Sigmoid colon (tissue), 7 donors: Measurements from ENCODE around the gene FAM9C. TPM values are rescaled to one million over a fixed set of nuclear protein-coding genes. Genes with fewer than 3 reads are reported as not detected.

Source experiments
- DNase-seq: peaks from one replicate; pipeline ENCODE4 v3.0.0-alpha.2; 2019
- H3K27ac ChIP-seq, 4 donors: fragments of 200-600 bp; sonication (generic); one replicate each; pipeline ENCODE4 v1.5.1; 2016 to 2019; ENCODE audit warnings: mild to moderate bottlenecking in 1 of 4
- H3K27me3 ChIP-seq, 3 donors: fragments of 200-600 bp; sonication (generic); one replicate each; pipeline ENCODE4 v1.5.1; 2019; ENCODE audit warnings: mild to moderate bottlenecking in 1 of 3
- H3K36me3 ChIP-seq, 4 donors: fragments of 200-600 bp; sonication (generic); one replicate each; pipeline ENCODE4 v1.5.1; 2016 to 2019
- H3K4me1 ChIP-seq, 4 donors: fragments of 200-600 bp; sonication (generic); one replicate each; pipeline ENCODE4 v1.5.1; 2017 to 2019
- H3K4me3 ChIP-seq, 4 donors: fragments of 200-600 bp; sonication (generic); one replicate each; pipeline ENCODE4 v1.5.1; 2017 to 2019; ENCODE audit warnings: mild to moderate bottlenecking in 2 of 4, moderate library complexity in 1 of 4
- H3K9me3 ChIP-seq, 4 donors: fragments of 200-600 bp in 3 of 4; sonication (generic) in 3 of 4; one replicate each; pipeline versions ENCODE4 v1.5.1 to v1.6.1; 2013 to 2019
- EP300 ChIP-seq, 4 donors: sonication (generic); formaldehyde crosslinking; IDR thresholded peaks; one replicate each; pipeline ENCODE4 v1.6.1; 2017; ENCODE audit warnings: antibody characterized with exemption in 4 of 4
- POLR2A ChIP-seq, 2 donors: fragments of 450-650 bp; IDR thresholded peaks; one replicate each; pipeline ENCODE4 v1.6.1; 2016; ENCODE audit warnings: antibody characterized with exemption in 2 of 2, mild to moderate bottlenecking in 2 of 2, moderate library complexity in 2 of 2
- POLR2AphosphoS5 ChIP-seq, 4 donors: sonication (generic); formaldehyde crosslinking; IDR thresholded peaks; one replicate each; pipeline ENCODE4 v1.6.1; 2017; ENCODE audit warnings: antibody characterized with exemption in 4 of 4
- WGBS, 2 donors: extraction: QIAGEN DNeasy Blood & Tissue Kit; methylation state at CpG; one replicate each; pipeline ENCODE4 v1.1.7; 2013; 5-methylcytosine and 5-hydroxymethylcytosine counted together
- intact Hi-C: fragments of 100-400 bp; cut with DNase I; formaldehyde crosslinking; loops from one replicate; pipeline ENCODE4 v1.15.1; 2023
- polyA plus RNA-seq, 3 donors: library from polyadenylated mRNA; stranded (reverse); fragments of 200-250 nt; gene quantifications; one replicate each; pipeline ENCODE4 v1.2.3, GENCODE V29; 2013
- total RNA-seq, 4 donors: library from RNA; depleted of rRNA; stranded (reverse); fragments of >200 nt; gene quantifications; one replicate each; pipeline ENCODE4 v1.1.0, GENCODE V29; 2016
- TF ChIP-seq, protein P1 (sequence below), 4 experiments: fragments of 450-650 bp in 3 of 4; fragments of 200-600 bp in 1 of 4; IDR thresholded peaks; one replicate each; pipeline ENCODE4 v1.5.1; 2016 to 2019; ENCODE audit warnings: antibody characterized with exemption in 4 of 4, mild to moderate bottlenecking in 3 of 4, moderate library complexity in 2 of 4
- donor health status: healthy with polysubstance abuse.
- donor health status: Bipolar disorder and iron deficiency.
- donor health status: healthy.

FAM9C gene
- total and polyA plus RNA-seq, 7 donors, result 0.17 TPM; not detected in 6

DNA sequence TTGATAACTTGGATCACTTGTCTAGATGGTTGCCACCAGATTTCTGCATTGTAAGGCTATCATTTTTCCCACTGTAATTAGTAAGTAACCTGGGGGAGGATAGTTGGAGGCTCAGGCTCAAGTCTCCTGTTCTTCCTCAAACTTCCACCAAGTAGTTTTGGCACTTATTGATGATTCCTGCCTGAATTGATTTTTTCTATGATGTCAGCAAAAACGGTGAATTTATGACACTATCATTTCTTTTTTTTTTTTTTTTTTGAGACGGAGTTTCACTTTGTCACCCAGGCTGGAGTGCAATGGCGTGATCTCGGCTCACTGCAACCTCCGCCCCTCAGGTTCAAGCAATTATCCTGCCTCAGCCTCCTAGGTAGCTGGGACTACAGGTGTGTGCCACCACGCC, 57.1 kb downstream of the FAM9C start:
- H3K27ac ChIP-seq, result no peak overlapping the region
- H3K36me3 ChIP-seq, result no peaks in the 10 kb centered on the region
- TF ChIP-seq, protein P1, sequence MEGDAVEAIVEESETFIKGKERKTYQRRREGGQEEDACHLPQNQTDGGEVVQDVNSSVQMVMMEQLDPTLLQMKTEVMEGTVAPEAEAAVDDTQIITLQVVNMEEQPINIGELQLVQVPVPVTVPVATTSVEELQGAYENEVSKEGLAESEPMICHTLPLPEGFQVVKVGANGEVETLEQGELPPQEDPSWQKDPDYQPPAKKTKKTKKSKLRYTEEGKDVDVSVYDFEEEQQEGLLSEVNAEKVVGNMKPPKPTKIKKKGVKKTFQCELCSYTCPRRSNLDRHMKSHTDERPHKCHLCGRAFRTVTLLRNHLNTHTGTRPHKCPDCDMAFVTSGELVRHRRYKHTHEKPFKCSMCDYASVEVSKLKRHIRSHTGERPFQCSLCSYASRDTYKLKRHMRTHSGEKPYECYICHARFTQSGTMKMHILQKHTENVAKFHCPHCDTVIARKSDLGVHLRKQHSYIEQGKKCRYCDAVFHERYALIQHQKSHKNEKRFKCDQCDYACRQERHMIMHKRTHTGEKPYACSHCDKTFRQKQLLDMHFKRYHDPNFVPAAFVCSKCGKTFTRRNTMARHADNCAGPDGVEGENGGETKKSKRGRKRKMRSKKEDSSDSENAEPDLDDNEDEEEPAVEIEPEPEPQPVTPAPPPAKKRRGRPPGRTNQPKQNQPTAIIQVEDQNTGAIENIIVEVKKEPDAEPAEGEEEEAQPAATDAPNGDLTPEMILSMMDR (IDR thresholded peaks at IDR 0.05), result no peak
- TF ChIP-seq EP300 (IDR thresholded peaks at IDR 0.05), result no peak
- no peak for TF ChIP-seq POLR2AphosphoS5 (IDR thresholded peaks at IDR 0.05)
- no peak for TF ChIP-seq POLR2A (IDR thresholded peaks at IDR 0.05)
- DNase-seq, result no peak
- H3K4me1 ChIP-seq, result peaks cover 0 to 14% (median 4%) of the 10 kb centered on the region in 4 donors
- H3K9me3 ChIP-seq, result no peaks in the 10 kb centered on the region
- intact Hi-C loops, result no loop called here
- H3K4me3 ChIP-seq, result no peak overlapping the region
- 60 to 89% methylated on average over 6 of the region's 6 CpGs for WGBS, 2 donors
- no peaks in the 10 kb centered on the region for H3K27me3 ChIP-seq

DNA sequence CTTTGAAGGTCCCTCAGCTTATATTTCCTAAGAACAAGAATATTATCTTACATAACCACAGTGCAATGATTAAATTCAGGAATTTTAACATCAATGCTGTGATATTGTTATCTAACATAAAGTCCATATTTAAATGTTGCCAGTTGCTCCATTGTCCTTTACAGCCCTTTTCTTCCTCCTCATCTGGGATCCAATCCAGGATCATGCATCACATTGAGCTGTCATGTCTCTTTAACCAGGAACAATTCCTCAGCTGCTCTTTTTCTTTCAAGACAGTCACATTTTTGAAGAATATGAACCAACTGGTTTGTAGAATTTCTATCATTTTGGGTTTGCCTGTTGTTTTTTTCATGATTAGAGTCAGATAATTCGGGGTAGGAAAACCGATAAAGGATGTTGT, 57.5 kb downstream of the FAM9C start:
- Histone ChIP-seq H3K9me3 (no peaks in the 10 kb centered on the region), H3K27ac (no peak overlapping the region), H3K4me3 (no peak overlapping the region), H3K36me3 (no peaks in the 10 kb centered on the region), H3K4me1 (peaks cover 0 to 14% (median 4%) of the 10 kb centered on the region in 4 donors), H3K27me3 (no peaks in the 10 kb centered on the region)
- TF ChIP-seq, protein P1 (IDR thresholded peaks at IDR 0.05), result no peak
- TF ChIP-seq EP300 (IDR thresholded peaks at IDR 0.05) (no peak), POLR2A (IDR thresholded peaks at IDR 0.05) (no peak), POLR2AphosphoS5 (IDR thresholded peaks at IDR 0.05) (no peak)
- no peak for DNase-seq
- intact Hi-C loops, result no loop called here
- 95% methylated on average over 2 of the region's 2 CpGs for WGBS, 2 donors

DNA sequence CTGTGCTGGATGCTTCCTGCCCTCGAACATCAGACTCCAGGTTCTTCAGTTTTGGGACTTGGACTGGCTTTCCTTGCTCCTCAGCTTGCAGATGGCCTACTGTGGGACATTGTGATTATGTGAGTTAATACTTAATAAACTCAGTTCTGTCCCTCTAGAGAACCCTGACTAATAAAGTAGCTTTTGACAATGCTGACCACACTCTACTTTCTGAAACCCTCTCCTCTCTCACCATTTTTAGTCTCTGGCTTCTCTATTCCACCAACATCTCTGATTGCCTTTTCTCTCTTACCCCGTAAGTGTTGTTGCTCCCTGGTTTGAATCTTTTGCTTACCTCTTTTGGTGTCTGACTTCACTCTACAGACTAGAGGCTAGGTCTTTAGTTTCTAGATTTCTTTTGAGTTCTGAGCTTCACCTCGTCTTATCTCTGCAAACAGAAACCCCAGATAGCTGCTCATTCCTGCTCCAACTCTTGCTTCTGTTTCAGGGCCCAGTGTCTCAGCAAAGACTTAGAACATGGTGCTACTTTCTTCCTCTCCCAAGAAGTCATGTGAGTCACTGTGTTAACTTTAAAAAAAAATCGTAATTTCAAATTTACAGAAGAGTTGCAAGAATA, 58.1 kb downstream of the FAM9C start:
- 75 to 79% methylated on average over 4 of the region's 4 CpGs for WGBS, 2 donors
- H3K36me3 ChIP-seq, result no peaks in the 10 kb centered on the region
- no peak overlapping the region for H3K27ac ChIP-seq
- H3K4me3 ChIP-seq, result no peak overlapping the region
- H3K4me1 ChIP-seq, result peaks cover 0 to 14% (median 4%) of the 10 kb centered on the region in 4 donors
- DNase-seq, result no peak
- no peaks in the 10 kb centered on the region for H3K9me3 ChIP-seq
- TF ChIP-seq EP300 (IDR thresholded peaks at IDR 0.05) (no peak), POLR2A (IDR thresholded peaks at IDR 0.05) (no peak), POLR2AphosphoS5 (IDR thresholded peaks at IDR 0.05) (no peak)
- TF ChIP-seq, protein P1 (IDR thresholded peaks at IDR 0.05), result no peak
- intact Hi-C loops, result no loop called here
- H3K27me3 ChIP-seq, result no peaks in the 10 kb centered on the region

Other genes with a start within 250 kb of the FAM9C start
- under 1 TPM; 0.28 to 0.71 (median 0.52) TPM for gene TLR7, start 177.5 kb downstream of the FAM9C start, total RNA-seq
- gene TLR7, start 177.5 kb downstream of the FAM9C start, polyA plus RNA-seq, result 1 to 10 TPM in 2 of 3 donors, under 1 TPM in 1; under 0.01 to 2.3 (median 1.4) TPM
- gene TLR8, start 138.0 kb downstream of the FAM9C start, total RNA-seq, result 1 to 10 TPM in 3 of 4 donors, under 1 TPM in 1; 0.28 to 3.0 (median 2.7) TPM
- 1 to 10 TPM in 2 of 3 donors, under 1 TPM in 1; 0.60 to 1.7 (median 1.4) TPM for gene TLR8, start 138.0 kb downstream of the FAM9C start, polyA plus RNA-seq
- gene TMSB4X, start 69.5 kb downstream of the FAM9C start, total RNA-seq, result 1,000 to 10,000 TPM; 1,233 to 1,969 (median 1,534) TPM
- over 10,000 TPM; 11,980 to 20,488 (median 18,152) TPM for gene TMSB4X, start 69.5 kb downstream of the FAM9C start, polyA plus RNA-seq